Gastrocnemius medialis (tissue), 4 donors: ENCODE measurements around the gene HS3ST4. TPM values are rescaled to one million over a fixed set of nuclear protein-coding genes. Genes with fewer than 3 reads are reported as not detected.

Experiments
- ATAC-seq, 2 donors: fragments of 150-250 bp; one replicate each; pipeline ENCODE4 v1.9.1; 2016
- DNase-seq, 2 donors: peaks; one replicate each; pipeline ENCODE4 v3.0.0-alpha.2; 2019
- H3K27ac ChIP-seq, 4 donors: fragments of 200-600 bp; sonication (generic); 1 replicate in 1 of 4; 2 replicates in 3 of 4; pipeline ENCODE4 v1.5.1; 2016 to 2018; ENCODE audit warnings: mild to moderate bottlenecking in 2 of 4, moderate library complexity in 1 of 4
- H3K27me3 ChIP-seq, 3 donors: fragments of 200-600 bp; sonication (generic) in 2 of 3; 1 replicate in 1 of 3; 2 replicates in 2 of 3; pipeline versions ENCODE4 v1.5.1 to v1.6.0; 2016 to 2019; ENCODE audit warnings: mild to moderate bottlenecking in 1 of 3, moderate library complexity in 1 of 3
- H3K36me3 ChIP-seq, 2 donors: fragments of 200-600 bp; sonication (generic) in 1 of 2; one replicate each; pipeline ENCODE4 v1.5.1; 2017 to 2018
- H3K4me1 ChIP-seq, 2 donors: fragments of 200-600 bp; sonication (generic) in 1 of 2; one replicate each; pipeline ENCODE4 v1.5.1; 2016 to 2017; ENCODE audit warnings: mild to moderate bottlenecking in 2 of 2
- H3K4me3 ChIP-seq, 4 donors: fragments of 200-600 bp; sonication (generic) in 3 of 4; 1 replicate in 1 of 4; 2 replicates in 3 of 4; pipeline ENCODE4 v1.5.1; 2016 to 2019; ENCODE audit warnings: mild to moderate bottlenecking in 2 of 4
- H3K9me3 ChIP-seq, 3 donors: fragments of 200-600 bp; sonication (generic) in 2 of 3; 1 replicate in 1 of 3; 2 replicates in 2 of 3; pipeline ENCODE4 v1.5.1; 2016 to 2019
- POLR2A ChIP-seq, 2 donors: fragments of 450-650 bp; IDR thresholded peaks; one replicate each; pipeline ENCODE4 v1.6.1; 2017; ENCODE audit warnings: antibody characterized with exemption in 2 of 2, mild to moderate bottlenecking in 2 of 2, moderate library complexity in 2 of 2
- in situ Hi-C, 4 donors: fragments of 200-750 bp; cut with MboI; loops; one replicate each; pipeline versions ENCODE4 v1.15.0 to v1.8.0; 2017; ENCODE audit warnings: low sequenced_read_pairs in 4 of 4
- intact Hi-C: fragments of 100-400 bp; cut with DNase I; formaldehyde crosslinking; loops from one replicate; pipeline ENCODE4 v1.15.1; 2023; ENCODE audit warnings: low total_unique reads
- microRNA counts, 2 donors: library from miRNA; unstranded; fragments of <30 nt; microRNA quantifications; one replicate each; lab custom pipeline; 2016
- microRNA-seq, 2 donors: library from miRNA; unstranded; fragments of <30 nt; microRNA quantifications; one replicate each; pipeline ENCODE4, GENCODE V29; 2016; ENCODE audit warnings: borderline replicate concordance in 2 of 2
- total RNA-seq, 4 donors: library from RNA; depleted of rRNA; stranded (reverse); fragments of >200 nt; gene quantifications; one replicate each; pipeline versions ENCODE4 v1.1.0 to v1.2.3, GENCODE V29; 2016
- TF ChIP-seq, protein P1 (sequence below), 5 experiments: fragments of 450-650 bp in 3 of 5; fragments of 200-600 bp in 2 of 5; sonication (generic) in 2 of 5; IDR thresholded peaks in 4 of 5; conservative IDR thresholded peaks in 1 of 5; 1 replicate in 4 of 5; 2 replicates in 1 of 5; pipeline ENCODE4 v1.5.1; 2016 to 2019; ENCODE audit warnings: antibody characterized with exemption in 5 of 5, mild to moderate bottlenecking in 3 of 5, moderate library complexity in 3 of 5

HS3ST4 gene
- total RNA-seq, 4 donors from 2014 or later = not detected

- no peak overlapping the region for H3K4me3 ChIP-seq
- H3K36me3 ChIP-seq = no peaks in the 10 kb centered on the region
- H3K4me1 ChIP-seq = no peaks in the 10 kb centered on the region
- TF ChIP-seq POLR2A (IDR thresholded peaks at IDR 0.05) = no peak
- TF ChIP-seq, protein P1, sequence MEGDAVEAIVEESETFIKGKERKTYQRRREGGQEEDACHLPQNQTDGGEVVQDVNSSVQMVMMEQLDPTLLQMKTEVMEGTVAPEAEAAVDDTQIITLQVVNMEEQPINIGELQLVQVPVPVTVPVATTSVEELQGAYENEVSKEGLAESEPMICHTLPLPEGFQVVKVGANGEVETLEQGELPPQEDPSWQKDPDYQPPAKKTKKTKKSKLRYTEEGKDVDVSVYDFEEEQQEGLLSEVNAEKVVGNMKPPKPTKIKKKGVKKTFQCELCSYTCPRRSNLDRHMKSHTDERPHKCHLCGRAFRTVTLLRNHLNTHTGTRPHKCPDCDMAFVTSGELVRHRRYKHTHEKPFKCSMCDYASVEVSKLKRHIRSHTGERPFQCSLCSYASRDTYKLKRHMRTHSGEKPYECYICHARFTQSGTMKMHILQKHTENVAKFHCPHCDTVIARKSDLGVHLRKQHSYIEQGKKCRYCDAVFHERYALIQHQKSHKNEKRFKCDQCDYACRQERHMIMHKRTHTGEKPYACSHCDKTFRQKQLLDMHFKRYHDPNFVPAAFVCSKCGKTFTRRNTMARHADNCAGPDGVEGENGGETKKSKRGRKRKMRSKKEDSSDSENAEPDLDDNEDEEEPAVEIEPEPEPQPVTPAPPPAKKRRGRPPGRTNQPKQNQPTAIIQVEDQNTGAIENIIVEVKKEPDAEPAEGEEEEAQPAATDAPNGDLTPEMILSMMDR (IDR thresholded peaks at IDR 0.05 in 4 of 5, conservative IDR thresholded peaks at IDR 0.05 in 1 of 5) = no peak
- intact Hi-C loops = no loop called here
- in situ Hi-C loops = no loop called here
- no peak for ATAC-seq
- H3K9me3 ChIP-seq = no peaks in the 10 kb centered on the region
- H3K27ac ChIP-seq = no peak overlapping the region
- no peak for DNase-seq
- H3K27me3 ChIP-seq = no peaks in the 10 kb centered on the region
Observed at GRCh38 chr16:26177438-26177837, 485.7 kb downstream of the HS3ST4 start.

DNA sequence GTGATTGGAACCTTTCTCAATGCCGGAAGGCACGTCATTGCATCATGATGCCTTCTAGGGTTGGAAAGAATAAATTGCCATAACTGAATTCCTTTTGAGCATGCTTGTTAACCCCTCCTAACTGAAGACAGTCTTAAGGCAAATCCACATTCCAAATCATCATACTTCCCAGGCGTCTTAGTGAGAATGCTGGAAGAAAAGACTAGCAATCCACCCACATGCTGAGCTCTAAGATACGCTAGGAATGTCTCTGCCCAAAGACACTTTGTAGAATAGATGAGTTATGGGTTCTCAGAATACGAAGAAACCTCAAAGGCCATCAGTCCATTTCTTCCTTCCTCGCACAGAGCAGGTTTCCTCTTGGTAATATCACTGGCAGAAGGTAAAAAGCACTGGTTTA is 486.5 kb downstream of the HS3ST4 start:
- intact Hi-C loops (no loop called here), in situ Hi-C loops (no loop called here)

GRCh38 chr16:26186091-26186615 is 494.4 kb downstream of the HS3ST4 start:
- Histone ChIP-seq H3K4me1 (no peaks in the 10 kb centered on the region), H3K27ac (no peak overlapping the region), H3K9me3 (no peaks in the 10 kb centered on the region), H3K4me3 (no peak overlapping the region), H3K27me3 (no peaks in the 10 kb centered on the region), H3K36me3 (no peaks in the 10 kb centered on the region)
- in situ Hi-C loops (no loop called here), intact Hi-C loops (no loop called here)
- no peak for ATAC-seq
- TF ChIP-seq POLR2A (IDR thresholded peaks at IDR 0.05) = no peak
- TF ChIP-seq, protein P1 (IDR thresholded peaks at IDR 0.05 in 4 of 5, conservative IDR thresholded peaks at IDR 0.05 in 1 of 5) = no peak
- DNase-seq = no peak

More for the DNA sequence above, 486.5 kb downstream of the HS3ST4 start:
- Histone ChIP-seq H3K27me3 (no peaks in the 10 kb centered on the region), H3K9me3 (no peaks in the 10 kb centered on the region), H3K36me3 (no peaks in the 10 kb centered on the region), H3K27ac (no peak overlapping the region), H3K4me3 (no peak overlapping the region), H3K4me1 (no peaks in the 10 kb centered on the region)
- DNase-seq = no peak
- no peak for TF ChIP-seq POLR2A (IDR thresholded peaks at IDR 0.05)
- TF ChIP-seq, protein P1 (IDR thresholded peaks at IDR 0.05 in 4 of 5, conservative IDR thresholded peaks at IDR 0.05 in 1 of 5) = no peak
- ATAC-seq = no peak

MicroRNAs within 50 kb of the gene (microRNA counts, 767-probe panel; counts per million panel counts)
- microRNA hsa-miR-548w (lab: Ali Mortazavi, UCI) = 356 to 448 counts per million in 2 donors

Small RNAs within 50 kb of the gene (microRNA-seq; reads per million reads assigned to microRNA genes)
- 0 reads per million in 2 donors for gene MIR548W
